Esophagus squamous epithelium (tissue), 5 donors: Measurements from ENCODE around the gene SEMA4F. TPM values are rescaled to one million over a fixed set of nuclear protein-coding genes. Genes with fewer than 3 reads are reported as not detected.

Experiments
- DNase-seq: peaks from one replicate; lab custom pipeline; 2025; lab: John Stamatoyannopoulos, UW
- H3K27ac ChIP-seq, 4 donors: fragments of 200-600 bp; sonication (generic); one replicate each; pipeline ENCODE4 v1.5.1; 2016 to 2019; ENCODE audit warnings: mild to moderate bottlenecking in 1 of 4
- H3K27me3 ChIP-seq, 4 donors: fragments of 200-600 bp; sonication (generic); 1 replicate in 3 of 4; 2 replicates in 1 of 4; pipeline versions ENCODE4 v1.5.1 to v1.6.0; 2017 to 2021; ENCODE audit warnings: antibody characterized with exemption in 1 of 4
- H3K36me3 ChIP-seq, 3 donors: fragments of 200-600 bp; sonication (generic); one replicate each; pipeline ENCODE4 v1.5.1; 2016 to 2019
- H3K4me1 ChIP-seq, 3 donors: fragments of 200-600 bp; sonication (generic); one replicate each; pipeline ENCODE4 v1.5.1; 2017 to 2019
- H3K4me3 ChIP-seq, 4 donors: fragments of 200-600 bp; sonication (generic); 1 replicate in 3 of 4; 2 replicates in 1 of 4; pipeline ENCODE4 v1.5.1; 2016 to 2019; ENCODE audit warnings: mild to moderate bottlenecking in 2 of 4, moderate library complexity in 1 of 4
- H3K9me3 ChIP-seq, 3 donors: fragments of 200-600 bp; sonication (generic); one replicate each; pipeline ENCODE4 v1.5.1; 2016 to 2019
- CTCF ChIP-seq, 6 experiments: fragments of 450-650 bp in 4 of 6; fragments of 200-600 bp in 2 of 6; sonication (generic) in 2 of 6; IDR thresholded peaks; one replicate each; pipeline ENCODE4 v1.5.1; 2016 to 2019; ENCODE audit warnings: antibody characterized with exemption in 6 of 6, mild to moderate bottlenecking in 4 of 6, moderate library complexity in 4 of 6
- POLR2A ChIP-seq, 4 donors: fragments of 450-650 bp; IDR thresholded peaks; one replicate each; pipeline ENCODE4 v1.6.1; 2017; ENCODE audit warnings: antibody characterized with exemption in 4 of 4, mild to moderate bottlenecking in 4 of 4, moderate library complexity in 3 of 4
- WGBS, 2 donors: methylation state at CpG; one replicate each; pipeline ENCODE4 v1.1.5; 2018; 5-methylcytosine and 5-hydroxymethylcytosine counted together
- intact Hi-C: fragments of 100-400 bp; cut with DNase I; formaldehyde crosslinking; loops from one replicate; pipeline ENCODE4 v1.15.0; 2022
- total RNA-seq, 4 donors: library from RNA; depleted of rRNA; stranded (reverse); fragments of >200 nt; gene quantifications; one replicate each; pipeline ENCODE4 v1.1.0, GENCODE V29; 2016
- donor health status: DM: yes; HTN: yes; CAD: no.

SEMA4F gene
- total RNA-seq, 4 donors from 2014 or later, result 0.42 to 6.1 (median 1.7) TPM

GRCh38 chr2:74693668-74694067 lies 39.6 kb downstream of the SEMA4F start:
- no peak overlapping the region for H3K4me3 ChIP-seq
- no peaks in the 10 kb centered on the region for H3K36me3 ChIP-seq
- intact Hi-C loops, result no loop called here
- WGBS, 2 donors, result 56 to 64% methylated on average over 1 of the region's 1 CpG
- H3K27ac ChIP-seq, result no peak overlapping the region
- no peak for TF ChIP-seq CTCF (IDR thresholded peaks at IDR 0.05)
- no peak for TF ChIP-seq POLR2A (IDR thresholded peaks at IDR 0.05)
- H3K9me3 ChIP-seq, result no peaks in the 10 kb centered on the region
- no peaks in the 10 kb centered on the region for H3K27me3 ChIP-seq
- no peak for DNase-seq
- H3K4me1 ChIP-seq, result no peaks in the 10 kb centered on the region

- DNase-seq, result no peak
- 36 to 40% methylated on average over 3 of the region's 3 CpGs for WGBS, 2 donors
- no peaks in the 10 kb centered on the region for H3K36me3 ChIP-seq
- TF ChIP-seq POLR2A (IDR thresholded peaks at IDR 0.05) (no peak), CTCF (IDR thresholded peaks at IDR 0.05) (no peak)
- no peaks in the 10 kb centered on the region for H3K4me1 ChIP-seq
- H3K27ac ChIP-seq, result no peak overlapping the region
- H3K9me3 ChIP-seq, result no peaks in the 10 kb centered on the region
- H3K27me3 ChIP-seq, result no peaks in the 10 kb centered on the region
- intact Hi-C loops, result no loop called here
- no peak overlapping the region for H3K4me3 ChIP-seq
Measured at GRCh38 chr2:74694281-74694680, 40.2 kb downstream of the SEMA4F start.

- 72 to 80% methylated on average over 4 of the region's 4 CpGs for WGBS, 2 donors
- Histone ChIP-seq H3K27ac (no peak overlapping the region), H3K9me3 (no peaks in the 10 kb centered on the region), H3K36me3 (no peaks in the 10 kb centered on the region), H3K4me1 (no peaks in the 10 kb centered on the region), H3K4me3 (no peak overlapping the region), H3K27me3 (no peaks in the 10 kb centered on the region)
- TF ChIP-seq POLR2A (IDR thresholded peaks at IDR 0.05) (no peak), CTCF (IDR thresholded peaks at IDR 0.05) (no peak)
- intact Hi-C loops, result no loop called here
- no peak for DNase-seq
Measured at GRCh38 chr2:74695663-74696062, 41.6 kb downstream of the SEMA4F start.

GRCh38 chr2:74696829-74697228 lies 42.8 kb downstream of the SEMA4F start:
- no peaks in the 10 kb centered on the region for H3K4me1 ChIP-seq
- WGBS, 2 donors, result 40 to 61% methylated on average over 2 of the region's 2 CpGs
- intact Hi-C loops, result no loop called here
- DNase-seq, result no peak
- no peak overlapping the region for H3K27ac ChIP-seq
- no peaks in the 10 kb centered on the region for H3K27me3 ChIP-seq
- TF ChIP-seq CTCF (IDR thresholded peaks at IDR 0.05) (no peak), POLR2A (IDR thresholded peaks at IDR 0.05) (no peak)
- no peaks in the 10 kb centered on the region for H3K36me3 ChIP-seq
- H3K4me3 ChIP-seq, result no peak overlapping the region
- no peaks in the 10 kb centered on the region for H3K9me3 ChIP-seq

- no peak for DNase-seq
- intact Hi-C loops, result no loop called here
- Histone ChIP-seq H3K27ac (no peak overlapping the region), H3K9me3 (no peaks in the 10 kb centered on the region), H3K4me3 (no peak overlapping the region), H3K4me1 (peaks cover 0 to 8% (median 0%) of the 10 kb centered on the region in 3 donors), H3K36me3 (no peaks in the 10 kb centered on the region), H3K27me3 (no peaks in the 10 kb centered on the region)
- WGBS, 2 donors, result 67 to 80% methylated on average over 2 of the region's 2 CpGs
- no peak for TF ChIP-seq CTCF (IDR thresholded peaks at IDR 0.05)
- TF ChIP-seq POLR2A (IDR thresholded peaks at IDR 0.05), result no peak
Measured at GRCh38 chr2:74700643-74701372, 46.8 kb downstream of the SEMA4F start.
